ENCODE measurements around the gene EIF3C. TPM values are rescaled to one million over a fixed set of nuclear protein-coding genes. Genes with fewer than 3 reads are reported as not detected.

EIF3C gene
- 125 and 219 TPM in 2 replicates for total RNA-seq

GRCh38 chr16:28711220-28712083, at the start of gene EIF3C:
Gene EIF3C (plus strand): TSS chr16:28711464. CDS start chr16:28711687, 223 bp downstream.

GRCh38 chr16:28751487-28751886, 40.2 kb downstream of the EIF3C start, which contains the start of gene NPIPB9:
Gene NPIPB9 (plus strand): TSS chr16:28751787.

Other genes starting within 250 kb of the EIF3C start
- 0.15 TPM in 1 of 2 replicates, not detected in the other for gene NPIPB7, start 239.1 kb upstream of the EIF3C start, total RNA-seq
- gene CLN3, start 219.4 kb upstream of the EIF3C start, total RNA-seq: 10.4 and 14.9 TPM in 2 replicates
- gene APOBR, start 216.8 kb upstream of the EIF3C start, total RNA-seq: not detected in 2 replicates
- gene IL27, start 204.6 kb upstream of the EIF3C start, total RNA-seq: not detected in 2 replicates
- under 0.01 and 1.1 TPM in 2 replicates for gene NUPR1, start 172.5 kb upstream of the EIF3C start, total RNA-seq
- 7.1 TPM in 2 replicates for gene SGF29, start 157.5 kb upstream of the EIF3C start, total RNA-seq
- gene SULT1A2, start 114.4 kb upstream of the EIF3C start, total RNA-seq: under 0.01 TPM in 1 of 2 replicates, not detected in the other
- 0.32 and 14.1 TPM in 2 replicates for gene SULT1A1, start 101.4 kb upstream of the EIF3C start, total RNA-seq
- not detected in 2 replicates for gene NPIPB8, start 73.4 kb upstream of the EIF3C start, total RNA-seq
- 1.6 and 1.7 TPM in 2 replicates for gene NPIPB9, start 40.3 kb downstream of the EIF3C start, total RNA-seq
- 25.7 and 26.3 TPM in 2 replicates for gene ATXN2L, start 111.5 kb downstream of the EIF3C start, total RNA-seq
- gene TUFM, start 134.9 kb downstream of the EIF3C start, total RNA-seq: 150 and 187 TPM in 2 replicates
- gene SH2B1, start 152.4 kb downstream of the EIF3C start, total RNA-seq: 6.8 and 7.3 TPM in 2 replicates
- under 0.01 and 0.30 TPM in 2 replicates for gene ATP2A1, start 167.0 kb downstream of the EIF3C start, total RNA-seq
- 41.3 and 48.5 TPM in 2 replicates for gene RABEP2, start 213.8 kb downstream of the EIF3C start, total RNA-seq
- gene CD19, start 220.5 kb downstream of the EIF3C start, total RNA-seq: 0.32 TPM in 1 of 2 replicates, not detected in the other
- gene NFATC2IP, start 239.5 kb downstream of the EIF3C start, total RNA-seq: 14.9 and 20.1 TPM in 2 replicates

Data from epithelial cell of umbilical artery (primary cell).